T47D (cell line): ENCODE results near the gene CDCP1.
A peak's percentile ranks its signal among the peaks of the same experiment; 100 is the strongest.

ENCODE experiments used
- DNase-seq, 2 experiments: peaks; one replicate each; pipeline versions ENCODE4 v3.0.0 to v3.0.0-alpha.2; 2011 to 2012; ENCODE audit warnings: low read depth in 1 of 2, low spot score in 1 of 2
- JUND ChIP-seq: IDR thresholded peaks from 2 replicates; pipeline ENCODE4 v1.6.1; 2012; ENCODE audit warnings: low read depth
- in situ Hi-C: cut with HindIII; loops from 2 replicates; pipeline ENCODE4 v1.10.0; 2016; ENCODE audit warnings: low sequenced_read_pairs, low pct_unique_long_range_greater_than_20kb

The CDCP1 gene

DNA sequence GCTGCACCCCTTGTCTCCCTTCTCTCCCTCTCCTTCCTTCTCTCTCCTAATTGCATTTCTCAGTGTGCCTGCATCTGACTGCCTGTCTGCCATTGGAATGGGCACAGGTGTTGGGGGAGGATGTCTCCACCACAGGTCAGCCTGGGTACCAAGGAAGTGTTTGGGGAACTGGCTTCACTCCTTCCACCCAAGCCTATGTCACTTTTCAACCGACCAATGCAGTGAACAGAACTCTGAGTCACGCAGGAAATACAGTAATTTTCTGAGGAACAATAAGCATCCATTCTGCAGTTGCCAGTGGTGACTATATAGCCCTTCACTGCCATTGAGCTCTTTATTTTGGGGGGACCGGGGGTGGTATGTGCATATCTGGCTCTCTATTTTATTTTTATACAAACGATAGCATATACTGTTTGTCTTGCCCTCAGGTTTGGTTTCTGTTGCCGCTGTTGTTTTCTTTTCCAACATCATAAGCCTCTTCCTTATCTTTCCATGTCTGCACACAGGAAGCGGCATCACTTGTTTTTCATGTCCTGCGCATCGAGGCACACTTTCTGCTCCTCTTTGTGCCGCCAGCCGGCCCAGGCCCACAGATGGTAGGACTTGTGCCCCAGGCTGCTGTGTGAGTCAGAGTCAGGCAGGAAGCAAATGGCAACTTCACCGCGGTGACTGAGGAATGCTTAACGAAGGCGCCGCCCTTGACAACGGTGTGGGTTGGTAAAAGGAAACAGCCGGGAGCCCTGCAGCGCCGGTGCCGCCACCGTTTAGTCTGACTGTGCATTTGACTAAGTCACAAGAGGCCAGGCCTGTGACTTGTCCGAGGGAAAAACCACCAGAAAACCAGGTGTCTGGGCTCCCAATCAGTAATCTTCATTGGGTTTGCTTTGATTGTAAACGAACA lies 21.1 kb upstream of the CDCP1 start:
- peak; percentile 75 to 95 for DNase-seq
- no peak for TF ChIP-seq JUND
- in situ Hi-C loops, result no loop called here

GRCh38 chr3:45166321-45166879 lies 20.2 kb upstream of the CDCP1 start:
- TF ChIP-seq JUND, result no peak
- in situ Hi-C loops, result no loop called here
- DNase-seq, result no peak

DNA sequence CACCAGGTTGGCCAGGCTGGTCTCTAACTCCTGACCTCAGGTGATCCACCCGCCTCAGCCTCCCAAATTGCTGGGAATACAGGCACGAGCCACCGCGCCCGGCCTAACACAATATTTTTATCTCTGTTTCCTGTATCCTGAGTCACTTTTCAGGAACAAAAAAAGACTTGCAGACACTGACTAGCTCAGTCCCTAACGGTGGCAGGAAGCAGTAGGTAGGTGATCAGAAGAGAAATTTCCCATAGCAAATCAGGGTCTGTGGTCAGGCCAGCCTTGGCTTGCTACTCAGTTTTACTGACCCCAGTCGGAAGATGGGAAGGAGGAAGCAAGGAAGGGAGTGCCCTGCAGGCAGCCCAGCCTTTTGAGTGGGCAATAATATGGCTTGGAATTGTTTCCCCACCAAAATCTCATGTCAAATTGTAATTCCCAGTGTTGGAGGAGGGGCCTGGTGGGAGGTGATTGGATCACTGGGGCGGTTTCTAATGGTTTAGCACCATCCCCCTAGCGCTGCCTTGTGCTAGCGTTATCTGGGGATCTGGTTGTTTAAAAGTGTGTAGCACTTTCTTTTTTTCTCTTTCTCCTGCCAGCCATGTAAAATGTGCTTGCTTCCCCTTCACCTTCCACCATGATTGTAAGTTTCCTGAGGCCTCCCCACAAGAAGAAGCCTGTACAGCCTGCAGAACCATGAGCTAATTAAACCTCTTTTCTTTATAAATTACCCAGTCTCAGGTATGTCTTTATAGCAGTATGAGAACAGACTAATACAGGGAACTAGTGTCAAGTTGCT lies 19.5 kb upstream of the CDCP1 start:
- in situ Hi-C loops, result no loop called here
- no peak for TF ChIP-seq JUND
- DNase-seq, result no peak

- TF ChIP-seq JUND, result no peak
- no peak for DNase-seq
- in situ Hi-C loops, result no loop called here
Measured at GRCh38 chr3:45164056-45164455, 17.9 kb upstream of the CDCP1 start.

DNA sequence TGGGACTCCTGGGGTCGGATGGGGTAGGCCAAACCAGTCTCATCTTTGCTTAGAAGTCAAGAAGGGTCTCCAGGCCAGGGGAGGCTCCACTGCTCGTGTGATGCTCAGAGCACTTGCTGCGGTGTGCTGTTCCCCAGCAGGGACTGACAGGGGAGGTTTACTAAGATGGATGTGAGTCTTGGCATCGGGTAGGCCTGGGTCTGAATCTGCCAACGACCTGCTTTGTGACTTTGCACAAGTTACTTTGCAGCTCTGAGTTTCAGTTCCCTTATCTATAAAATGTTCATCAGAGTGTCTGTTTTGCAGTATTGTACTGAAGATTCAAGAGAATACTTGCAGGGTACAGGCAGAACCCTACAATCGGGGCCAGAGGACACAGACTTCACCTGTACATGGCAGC lies 17.3 kb upstream of the CDCP1 start:
- in situ Hi-C loops, result no loop called here
- TF ChIP-seq JUND, result no peak
- DNase-seq, result no peak

DNA sequence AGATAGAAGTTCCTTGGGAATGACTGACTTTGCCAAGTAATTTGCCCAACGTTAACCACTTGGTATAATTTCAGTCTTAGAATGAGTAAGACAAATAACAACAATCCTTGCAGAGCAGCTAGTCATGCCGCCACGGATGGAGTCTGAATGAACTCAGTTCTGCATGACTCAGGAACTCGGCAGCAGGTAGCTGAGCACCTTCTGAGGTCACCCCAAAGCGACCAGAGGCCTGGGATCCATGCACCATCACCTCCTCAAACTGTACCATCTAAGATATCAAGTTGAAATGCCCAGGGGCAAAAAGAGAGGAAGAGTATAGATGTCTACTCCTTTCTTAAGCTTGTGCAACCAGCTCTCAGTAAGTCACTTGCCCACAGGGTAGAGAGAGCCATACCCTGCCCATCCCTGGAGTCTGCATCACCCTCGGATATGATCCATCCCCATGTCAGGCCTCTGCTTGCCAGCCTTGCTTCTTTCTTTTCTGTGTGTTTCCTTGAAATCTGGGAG lies 8.5 kb upstream of the CDCP1 start:
- in situ Hi-C loops, result no loop called here
- DNase-seq, result no peak
- TF ChIP-seq JUND, result no peak

DNA sequence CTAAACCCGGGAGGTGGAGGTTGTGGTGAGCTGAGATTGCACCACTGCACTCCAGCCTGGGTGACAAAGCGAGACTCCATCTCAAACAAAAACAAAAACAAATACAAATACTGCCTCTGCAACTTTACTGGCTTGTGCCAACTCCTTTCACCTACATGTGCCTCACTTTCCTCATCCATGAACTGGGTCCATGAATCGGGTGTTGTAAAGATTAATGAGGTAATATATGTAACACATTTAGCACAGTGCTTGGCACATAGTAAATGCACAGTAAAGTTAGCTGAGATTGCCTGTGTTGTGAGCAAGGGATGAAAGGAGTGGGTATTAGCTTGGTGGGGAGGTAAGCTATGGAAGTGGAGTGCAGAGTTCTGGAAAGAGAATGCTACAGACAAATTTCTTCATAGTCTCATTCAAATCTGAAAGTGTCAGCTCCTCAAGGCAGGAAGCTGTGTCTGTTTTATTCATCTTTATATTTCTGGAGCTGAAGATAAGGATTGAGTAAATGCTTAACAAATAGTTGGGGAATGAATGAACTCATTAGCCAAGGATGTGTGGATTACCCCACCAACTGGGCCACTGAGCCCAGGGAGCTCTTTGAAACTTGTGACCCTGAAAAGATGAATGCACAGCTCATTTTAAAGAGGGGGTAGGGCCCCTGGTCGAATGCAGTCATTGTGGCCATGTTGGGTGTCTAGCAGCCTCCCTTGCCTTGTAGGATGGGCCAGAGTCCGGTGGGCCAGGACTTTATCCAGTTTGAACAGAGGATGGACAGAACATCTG lies 7.7 kb upstream of the CDCP1 start:
- TF ChIP-seq JUND, result no peak
- in situ Hi-C loops, result no loop called here
- DNase-seq, result no peak

DNA sequence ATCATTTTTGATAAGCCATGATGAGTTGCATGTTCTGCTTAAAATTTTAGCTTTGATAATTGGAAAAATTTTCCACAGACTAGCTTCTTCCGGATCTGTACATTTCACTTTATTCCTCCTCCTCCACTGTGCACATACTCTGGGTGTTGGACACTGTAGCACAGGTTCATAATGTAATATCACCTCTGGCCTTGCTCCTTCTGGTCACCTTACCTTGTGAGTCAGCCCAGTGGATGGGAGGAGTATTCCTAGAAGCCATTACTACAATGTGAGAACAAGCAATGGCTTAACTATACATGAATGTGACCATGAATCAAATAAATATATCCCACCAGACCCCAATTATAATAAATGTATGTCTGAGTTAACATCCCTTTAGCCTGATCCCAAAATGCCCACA lies 6.1 kb upstream of the CDCP1 start:
- no peak for TF ChIP-seq JUND
- no peak for DNase-seq
- in situ Hi-C loops, result no loop called here

- DNase-seq, result no peak
- no peak for TF ChIP-seq JUND
- in situ Hi-C loops, result no loop called here
Measured at GRCh38 chr3:45151100-45151499, 4.9 kb upstream of the CDCP1 start.

GRCh38 chr3:45148921-45149320 lies 2.7 kb upstream of the CDCP1 start:
- in situ Hi-C loops, result no loop called here
- TF ChIP-seq JUND, result no peak
- DNase-seq, result no peak

GRCh38 chr3:45145223-45145622 lies 955 bp downstream of the CDCP1 start:
- in situ Hi-C loops, result no loop called here
- DNase-seq, result peak; percentile 48 to 73
- TF ChIP-seq JUND, result no peak
